AG04449 (cell line): ENCODE measurements around the gene FOXQ1.

Experiments
- CTCF ChIA-PET: fragments of 350-600 bp; formaldehyde crosslinking; extraction: SDS; loops from one replicate; lab custom pipeline; 2021; ENCODE audit warnings: antibody characterized with exemption; lab: Yijun Ruan, JAX
- POLR2A ChIA-PET: fragments of 400-600, 350-600 bp; formaldehyde crosslinking; extraction: SDS; loops from one replicate; lab custom pipeline; 2020; ENCODE audit warnings: antibody characterized with exemption, inconsistent platforms; lab: Yijun Ruan, JAX
- DNase-seq: peaks from one replicate; pipeline ENCODE4 v3.0.0-alpha.2; 2010; ENCODE audit warnings: low read depth, low spot score
- H3K4me3 ChIP-seq: 2 replicates; pipeline ENCODE4 v1.5.1; 2011; ENCODE audit warnings: low read depth, mild to moderate bottlenecking, control low read depth, low read length
- TF ChIP-seq, protein P1 (sequence below): IDR thresholded peaks from one replicate; pipeline ENCODE4 v1.5.1; 2011; ENCODE audit warnings: mild to moderate bottlenecking, moderate library complexity, low read length, control low read depth, inconsistent platforms; ENCODE audit not compliant: insufficient read depth; ENCODE audit errors: missing control alignments

FOXQ1 gene

DNA sequence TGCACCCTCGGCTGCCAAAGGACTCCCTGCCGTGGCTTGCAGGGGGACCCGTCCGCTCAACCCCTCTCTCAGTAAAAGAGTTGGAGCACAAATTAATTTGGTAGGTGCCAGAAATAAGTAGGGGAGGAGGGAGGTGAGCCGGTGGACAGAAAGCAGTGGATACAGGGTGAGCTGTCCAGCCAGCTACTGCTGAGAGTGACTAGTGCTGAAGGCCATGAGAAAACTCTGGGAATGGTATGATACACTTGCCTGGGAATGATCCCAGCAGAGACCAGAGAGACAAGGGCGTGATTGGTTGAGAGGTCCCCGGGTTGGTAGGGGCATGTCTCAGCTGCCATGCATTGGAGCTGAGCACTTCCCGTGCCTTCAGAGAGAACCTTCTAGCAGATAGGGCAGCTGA lies 15.7 kb downstream of the FOXQ1 start:
- no peak for DNase-seq
- POLR2A ChIA-PET: no interaction called here
- no peak overlapping the region for H3K4me3 ChIP-seq
- CTCF ChIA-PET: no interaction called here
- TF ChIP-seq, protein P1, sequence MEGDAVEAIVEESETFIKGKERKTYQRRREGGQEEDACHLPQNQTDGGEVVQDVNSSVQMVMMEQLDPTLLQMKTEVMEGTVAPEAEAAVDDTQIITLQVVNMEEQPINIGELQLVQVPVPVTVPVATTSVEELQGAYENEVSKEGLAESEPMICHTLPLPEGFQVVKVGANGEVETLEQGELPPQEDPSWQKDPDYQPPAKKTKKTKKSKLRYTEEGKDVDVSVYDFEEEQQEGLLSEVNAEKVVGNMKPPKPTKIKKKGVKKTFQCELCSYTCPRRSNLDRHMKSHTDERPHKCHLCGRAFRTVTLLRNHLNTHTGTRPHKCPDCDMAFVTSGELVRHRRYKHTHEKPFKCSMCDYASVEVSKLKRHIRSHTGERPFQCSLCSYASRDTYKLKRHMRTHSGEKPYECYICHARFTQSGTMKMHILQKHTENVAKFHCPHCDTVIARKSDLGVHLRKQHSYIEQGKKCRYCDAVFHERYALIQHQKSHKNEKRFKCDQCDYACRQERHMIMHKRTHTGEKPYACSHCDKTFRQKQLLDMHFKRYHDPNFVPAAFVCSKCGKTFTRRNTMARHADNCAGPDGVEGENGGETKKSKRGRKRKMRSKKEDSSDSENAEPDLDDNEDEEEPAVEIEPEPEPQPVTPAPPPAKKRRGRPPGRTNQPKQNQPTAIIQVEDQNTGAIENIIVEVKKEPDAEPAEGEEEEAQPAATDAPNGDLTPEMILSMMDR: no peak

DNA sequence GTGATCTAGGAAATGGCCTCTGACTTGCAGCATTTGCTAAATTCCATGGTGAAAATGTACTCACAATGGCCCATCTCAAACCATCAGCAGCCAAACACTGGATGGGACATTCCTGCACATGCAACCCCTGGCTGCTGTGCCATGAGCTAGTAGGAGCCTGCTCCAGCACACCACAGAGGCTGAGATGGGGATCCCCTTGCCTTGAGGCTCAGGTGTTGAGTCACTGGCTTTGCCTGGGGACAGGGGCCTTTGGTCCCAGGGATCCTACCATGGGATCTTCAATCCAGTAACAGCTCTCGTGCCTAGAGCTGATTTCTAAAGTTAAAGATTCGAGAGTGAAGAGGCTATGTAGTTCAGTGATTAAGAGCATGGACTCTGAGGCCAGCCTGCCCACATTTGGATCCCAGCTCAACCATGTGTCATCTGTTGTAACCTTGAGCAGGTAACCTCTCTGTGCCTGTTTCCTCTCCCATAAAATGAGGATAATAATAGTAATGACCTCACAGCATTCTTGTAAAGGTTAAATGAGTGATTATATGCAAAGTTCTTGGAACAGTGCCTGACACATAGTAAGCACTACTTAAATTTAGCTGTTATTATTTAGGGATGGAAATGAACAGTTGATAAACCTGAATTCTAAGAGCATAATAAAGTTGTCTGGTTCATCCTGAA lies 16.4 kb downstream of the FOXQ1 start:
- POLR2A ChIA-PET: no interaction called here
- TF ChIP-seq, protein P1: no peak
- no peak overlapping the region for H3K4me3 ChIP-seq
- DNase-seq: no peak
- CTCF ChIA-PET: no interaction called here

DNA sequence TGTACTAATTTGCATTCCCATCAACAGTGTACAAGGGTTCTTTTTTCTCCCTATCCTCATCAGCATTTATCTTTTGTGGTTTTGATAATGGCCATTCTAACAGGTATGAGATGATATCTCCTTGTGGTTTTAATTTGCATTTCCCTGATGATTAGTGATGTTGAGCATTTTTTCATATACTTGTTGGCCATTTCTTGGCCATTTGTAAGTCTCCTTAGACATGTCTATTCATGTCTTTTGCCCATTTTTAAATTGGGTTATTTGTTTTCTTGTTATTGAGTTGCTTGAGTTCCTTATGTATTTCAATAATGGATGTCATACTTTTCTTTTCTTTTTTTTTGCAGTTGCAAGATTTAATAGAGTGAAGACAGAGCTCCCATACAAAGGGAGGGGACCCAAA lies 17.8 kb downstream of the FOXQ1 start:
- TF ChIP-seq, protein P1: no peak
- no peak overlapping the region for H3K4me3 ChIP-seq
- no peak for DNase-seq
- POLR2A ChIA-PET: no interaction called here
- CTCF ChIA-PET: no interaction called here

DNA sequence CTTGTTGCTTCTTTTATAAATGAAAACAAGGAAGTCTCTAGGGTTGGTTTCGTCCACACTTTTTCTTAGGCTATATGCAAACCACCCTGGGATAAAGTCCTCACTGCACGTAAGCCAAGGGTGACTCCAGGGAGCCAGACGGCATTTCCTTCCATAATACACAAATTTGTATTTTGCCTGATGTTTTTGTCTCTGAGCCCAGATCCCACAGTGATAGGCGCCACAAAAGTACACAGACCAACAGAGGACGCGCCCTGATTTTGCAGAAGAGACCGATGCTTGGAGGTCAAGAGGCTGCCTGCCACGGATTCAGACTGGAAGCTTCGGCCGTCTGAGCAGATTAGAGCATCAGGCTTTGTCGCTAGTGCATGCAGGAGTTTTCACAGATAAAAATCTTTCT lies 22.8 kb downstream of the FOXQ1 start:
- CTCF ChIA-PET: no interaction called here
- TF ChIP-seq, protein P1: no peak
- POLR2A ChIA-PET: no interaction called here
- H3K4me3 ChIP-seq: no peak overlapping the region
- DNase-seq: no peak

DNA sequence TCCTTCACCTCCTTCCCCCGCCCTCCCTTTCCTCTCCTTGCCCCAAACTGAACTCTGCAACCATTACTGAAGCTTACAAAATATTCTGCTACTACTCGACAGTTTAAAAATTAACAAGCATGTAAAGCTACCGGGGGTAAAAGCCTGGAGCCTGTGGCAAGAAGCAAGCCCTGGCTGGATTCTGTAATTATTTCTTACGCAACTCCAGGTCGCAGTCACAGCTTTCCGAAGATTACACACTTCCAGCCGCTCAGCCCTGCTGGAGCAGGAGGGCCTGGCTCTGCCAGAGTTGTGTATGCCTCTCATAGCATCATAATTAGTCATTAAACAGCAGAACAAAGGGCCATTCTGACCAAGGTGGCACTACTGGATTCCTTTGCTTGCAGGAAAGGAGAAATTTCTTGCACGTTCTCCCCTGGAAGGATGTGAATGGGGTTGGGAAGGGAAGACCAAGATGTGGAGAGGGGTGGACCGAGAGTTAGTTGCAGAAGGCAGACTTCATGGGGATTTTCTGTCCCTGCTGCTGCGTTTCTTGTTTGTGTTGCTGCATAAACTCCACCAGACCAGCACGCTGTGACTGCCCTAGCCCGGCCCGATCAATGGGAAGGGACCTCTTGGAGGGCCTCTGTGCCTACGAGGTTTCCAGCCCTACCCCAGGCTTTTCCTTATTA lies 23.6 kb downstream of the FOXQ1 start:
- POLR2A ChIA-PET: no interaction called here

DNA sequence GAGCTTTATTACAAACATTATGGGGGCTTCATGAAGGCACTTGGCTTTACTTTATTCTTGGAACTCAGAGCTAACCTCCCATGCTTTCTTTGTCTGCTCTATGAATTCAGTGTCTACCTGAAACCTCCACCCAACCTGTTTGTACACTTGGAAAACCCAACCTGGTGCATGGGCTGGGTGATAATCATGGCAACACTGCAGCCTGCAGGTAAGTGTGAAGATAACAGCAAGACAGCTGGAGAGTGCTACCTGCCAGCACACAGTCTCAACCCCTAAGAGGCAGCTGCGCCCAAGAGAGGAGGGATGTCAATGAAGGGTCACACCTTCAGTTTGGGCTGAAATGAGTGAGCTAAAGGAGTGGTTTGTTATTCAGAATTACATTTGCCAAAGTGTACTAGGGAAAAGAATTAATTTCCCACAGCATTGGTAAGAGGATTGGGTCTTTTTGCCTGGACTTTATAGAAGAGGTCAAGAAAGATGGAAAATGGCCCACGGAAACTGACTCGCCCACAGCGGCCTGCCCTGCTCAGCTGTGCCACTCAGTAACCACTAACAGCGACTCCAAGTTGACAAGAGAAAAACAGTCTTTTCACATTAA lies 24.4 kb downstream of the FOXQ1 start:
- POLR2A ChIA-PET: interaction anchor here (0.6 kb wide), 1 partner anchor 946 kb away, joined by 3 read pairs; no protein-coding TSS in a partner anchor
- no peak overlapping the region for H3K4me3 ChIP-seq
- CTCF ChIA-PET: no interaction called here
- TF ChIP-seq, protein P1: peak; percentile 3
- no peak for DNase-seq

More for the DNA sequence above, 23.6 kb downstream of the FOXQ1 start:
- TF ChIP-seq, protein P1: no peak
- H3K4me3 ChIP-seq: no peak overlapping the region
- DNase-seq: peak; percentile 21
- CTCF ChIA-PET: no interaction called here
